C4-2B (cell line): ENCODE measurements around the gene PTPRQ.

Experiments used
- CTCF ChIP-seq: fragments of 450-650 bp; conservative IDR thresholded peaks from 2 replicates; pipeline ENCODE4 v1.5.1; 2017; ENCODE audit warnings: mild to moderate bottlenecking
- ZFX ChIP-seq: fragments of 450-650 bp; IDR thresholded peaks from 2 replicates; pipeline ENCODE4 v1.6.1; 2017

GRCh38 chr12:80589077-80589476 is 145.0 kb downstream of the PTPRQ start:
- TF ChIP-seq CTCF = no peak
- no peak for TF ChIP-seq ZFX
